Lower leg skin (tissue), 4 donors: ENCODE measurements around the gene ACE2. TPM values are rescaled to one million over a fixed set of nuclear protein-coding genes. Genes with fewer than 3 reads are reported as not detected.

ENCODE experiments used
- DNase-seq, 2 donors: peaks; one replicate each; pipeline ENCODE4 v3.0.0-alpha.2; 2019; ENCODE audit warnings: low spot score in 2 of 2
- H3K4me3 ChIP-seq: fragments of 200-600 bp; sonication (generic); 2 replicates; pipeline ENCODE4 v1.5.1; 2017; ENCODE audit warnings: mild to moderate bottlenecking, low read depth; ENCODE audit not compliant: poor library complexity, severe bottlenecking
- POLR2A ChIP-seq, 2 donors: fragments of 450-650 bp; IDR thresholded peaks; one replicate each; pipeline ENCODE4 v1.6.1; 2016 to 2017; ENCODE audit warnings: antibody characterized with exemption in 2 of 2, mild to moderate bottlenecking in 1 of 2, moderate library complexity in 1 of 2
- WGBS, 2 donors: methylation state at CpG; one replicate each; pipeline ENCODE4 v1.1.5; 2018; 5-methylcytosine and 5-hydroxymethylcytosine counted together
- intact Hi-C: fragments of 100-400 bp; cut with DNase I; formaldehyde crosslinking; loops from one replicate; pipeline ENCODE4 v1.15.0; 2023; ENCODE audit warnings: low total_unique reads
- total RNA-seq, 4 donors: library from RNA; depleted of rRNA; stranded (reverse); fragments of >200 nt; gene quantifications; one replicate each; pipeline ENCODE4 v1.1.0, GENCODE V29; 2016
- TF ChIP-seq, protein P1 (sequence below), 3 donors: fragments of 450-650 bp; IDR thresholded peaks; one replicate each; pipeline ENCODE4 v1.5.1; 2016; ENCODE audit warnings: antibody characterized with exemption in 3 of 3, mild to moderate bottlenecking in 3 of 3, moderate library complexity in 2 of 3

The ACE2 gene
- total RNA-seq, 4 donors from 2014 or later = 0.64 to 1.5 (median 0.83) TPM

DNA sequence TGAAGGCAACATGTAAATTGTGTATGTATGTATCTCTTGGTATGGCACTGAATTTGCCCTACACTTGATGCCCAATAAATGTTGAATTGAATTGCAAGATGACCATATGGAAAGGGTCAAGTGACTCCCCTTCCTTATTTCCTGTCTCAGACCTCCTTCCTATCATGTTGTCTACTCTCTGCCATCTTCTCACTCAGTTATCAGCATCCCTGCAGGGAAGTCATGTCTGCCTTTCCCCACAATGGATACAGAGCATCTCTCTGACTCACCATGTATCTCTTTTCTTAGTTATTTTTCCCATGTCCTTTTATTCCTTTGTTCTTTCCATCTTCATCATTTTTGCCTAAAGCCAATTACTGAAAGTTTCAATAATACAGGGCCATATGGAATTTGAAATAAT, 77.7 kb downstream of the ACE2 start:
- no peak overlapping the region for H3K4me3 ChIP-seq
- intact Hi-C loops = no loop called here
- no peak for TF ChIP-seq POLR2A (IDR thresholded peaks at IDR 0.05)
- TF ChIP-seq, protein P1, sequence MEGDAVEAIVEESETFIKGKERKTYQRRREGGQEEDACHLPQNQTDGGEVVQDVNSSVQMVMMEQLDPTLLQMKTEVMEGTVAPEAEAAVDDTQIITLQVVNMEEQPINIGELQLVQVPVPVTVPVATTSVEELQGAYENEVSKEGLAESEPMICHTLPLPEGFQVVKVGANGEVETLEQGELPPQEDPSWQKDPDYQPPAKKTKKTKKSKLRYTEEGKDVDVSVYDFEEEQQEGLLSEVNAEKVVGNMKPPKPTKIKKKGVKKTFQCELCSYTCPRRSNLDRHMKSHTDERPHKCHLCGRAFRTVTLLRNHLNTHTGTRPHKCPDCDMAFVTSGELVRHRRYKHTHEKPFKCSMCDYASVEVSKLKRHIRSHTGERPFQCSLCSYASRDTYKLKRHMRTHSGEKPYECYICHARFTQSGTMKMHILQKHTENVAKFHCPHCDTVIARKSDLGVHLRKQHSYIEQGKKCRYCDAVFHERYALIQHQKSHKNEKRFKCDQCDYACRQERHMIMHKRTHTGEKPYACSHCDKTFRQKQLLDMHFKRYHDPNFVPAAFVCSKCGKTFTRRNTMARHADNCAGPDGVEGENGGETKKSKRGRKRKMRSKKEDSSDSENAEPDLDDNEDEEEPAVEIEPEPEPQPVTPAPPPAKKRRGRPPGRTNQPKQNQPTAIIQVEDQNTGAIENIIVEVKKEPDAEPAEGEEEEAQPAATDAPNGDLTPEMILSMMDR (IDR thresholded peaks at IDR 0.05) = no peak
- DNase-seq = no peak

DNA sequence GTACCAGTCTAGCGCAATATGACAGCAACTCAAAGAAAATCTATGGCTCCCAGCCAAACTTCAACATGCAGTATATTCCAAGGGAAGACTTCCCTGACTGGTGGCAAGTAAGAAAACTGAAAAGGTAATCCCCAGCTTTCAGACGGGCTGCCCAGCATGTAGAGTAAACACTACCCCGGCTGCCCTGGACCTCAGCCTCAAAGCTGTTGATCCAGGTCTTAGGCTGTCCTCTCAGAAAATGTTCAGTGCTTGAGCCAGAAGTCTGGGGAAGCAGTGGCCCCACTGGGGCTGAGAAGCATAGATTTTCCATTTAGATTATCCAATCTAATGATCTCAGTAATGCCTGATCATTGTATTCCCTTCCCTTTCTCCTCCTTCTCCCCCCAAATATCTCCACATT, 78.3 kb downstream of the ACE2 start:
- 78 to 98% methylated on average over 3 of the region's 3 CpGs for WGBS, 2 donors
- intact Hi-C loops = no loop called here
- TF ChIP-seq, protein P1 (IDR thresholded peaks at IDR 0.05) = no peak
- no peak for TF ChIP-seq POLR2A (IDR thresholded peaks at IDR 0.05)
- H3K4me3 ChIP-seq = no peak overlapping the region
- DNase-seq = no peak

DNA sequence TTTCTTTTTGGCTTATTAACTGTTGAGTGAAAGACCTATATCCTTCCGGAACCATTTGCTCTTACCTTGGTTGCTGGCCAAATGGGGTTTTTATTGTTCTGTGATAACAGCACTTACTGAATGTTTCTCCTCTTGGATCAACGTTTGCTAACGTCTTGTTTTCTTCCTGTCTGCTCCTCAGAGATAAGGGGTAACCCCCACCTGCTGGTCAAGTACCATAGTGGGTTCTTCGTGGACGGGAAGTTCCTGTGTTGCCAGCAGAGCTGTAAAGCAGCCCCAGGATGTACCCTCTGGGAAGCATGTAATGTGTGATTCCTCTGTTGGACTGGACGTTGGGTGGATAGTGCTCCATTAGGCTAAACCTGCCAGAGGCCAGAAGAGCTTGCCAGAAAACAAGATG, 84.8 kb downstream of the ACE2 start:
- DNase-seq = no peak
- H3K4me3 ChIP-seq = no peak overlapping the region
- 41 to 43% methylated on average over 6 of the region's 6 CpGs for WGBS, 2 donors
- TF ChIP-seq POLR2A (IDR thresholded peaks at IDR 0.05) = no peak
- TF ChIP-seq, protein P1 (IDR thresholded peaks at IDR 0.05) = no peak
- intact Hi-C loops = no loop called here

DNA sequence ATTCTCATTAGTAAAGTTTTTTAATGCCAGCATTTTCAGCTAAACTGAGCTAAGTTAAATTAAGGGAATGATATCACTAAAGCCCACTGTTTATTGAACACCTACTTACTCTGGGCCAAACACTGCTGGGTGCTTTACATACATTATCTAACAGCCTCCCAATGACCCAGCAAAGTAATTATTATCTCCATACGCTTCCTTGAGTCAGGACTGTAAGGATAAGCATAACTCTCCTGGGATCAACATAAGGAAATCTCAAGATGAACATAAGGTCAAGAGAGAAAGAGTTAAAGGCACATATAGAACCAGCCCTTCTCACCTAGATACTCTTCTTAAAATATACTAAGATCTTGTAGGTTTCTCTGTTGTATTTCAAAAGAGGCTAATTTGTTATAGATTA, 86.5 kb downstream of the ACE2 start:
- TF ChIP-seq POLR2A (IDR thresholded peaks at IDR 0.05) = no peak
- TF ChIP-seq, protein P1 (IDR thresholded peaks at IDR 0.05) = no peak
- WGBS, 2 donors = 67 to 92% methylated on average over 1 of the region's 1 CpG
- intact Hi-C loops = no loop called here
- no peak overlapping the region for H3K4me3 ChIP-seq
- no peak for DNase-seq

DNA sequence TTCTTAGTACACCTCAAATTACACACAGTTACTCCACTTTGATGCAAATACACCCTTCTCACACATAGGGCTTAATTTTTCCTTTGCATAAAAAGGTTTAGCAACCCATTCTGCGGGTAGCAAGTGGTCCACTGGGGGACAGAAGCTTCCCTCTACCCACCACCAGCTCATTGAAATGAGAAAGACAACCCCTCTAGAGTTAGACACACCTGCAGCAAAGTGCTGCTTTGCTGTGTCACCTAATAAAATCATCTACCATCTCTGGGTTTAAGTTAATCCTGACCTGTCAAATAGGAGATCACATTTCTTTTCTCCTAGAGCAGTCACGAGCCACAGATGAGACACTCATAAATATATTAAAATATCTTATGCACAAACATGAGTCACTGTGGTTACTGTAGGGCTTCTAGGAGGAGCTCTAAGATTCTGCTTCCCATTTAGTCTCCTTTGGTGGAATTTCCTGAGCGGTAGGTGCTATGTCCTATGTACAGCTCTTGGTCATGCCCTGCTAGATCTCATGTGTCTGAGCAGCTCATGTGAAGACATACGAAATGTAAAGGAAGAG, 88.3 kb downstream of the ACE2 start:
- no peak overlapping the region for H3K4me3 ChIP-seq
- intact Hi-C loops = no loop called here
- DNase-seq = no peak
- TF ChIP-seq, protein P1 (IDR thresholded peaks at IDR 0.05) = no peak
- no peak for TF ChIP-seq POLR2A (IDR thresholded peaks at IDR 0.05)
- 50 to 82% methylated on average over 4 of the region's 4 CpGs for WGBS, 2 donors

DNA sequence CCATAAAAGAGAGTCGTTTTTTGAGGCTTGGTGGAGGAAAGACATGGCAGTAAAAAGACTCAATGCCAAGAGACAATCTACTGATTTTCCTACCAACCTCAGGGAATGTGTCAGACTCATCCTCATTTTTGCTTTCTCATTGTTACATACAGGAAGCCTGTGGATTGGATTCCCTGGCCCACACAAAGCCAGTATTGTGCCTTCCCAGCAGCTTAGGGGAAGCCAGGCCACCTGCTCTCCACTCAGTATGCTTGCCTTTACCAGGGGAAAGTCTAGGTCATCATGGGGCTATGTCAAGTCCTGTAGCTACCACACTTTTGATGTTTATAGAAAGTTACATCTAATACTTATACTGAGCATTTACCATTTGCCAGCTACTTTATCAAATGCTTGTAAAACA, 89.2 kb downstream of the ACE2 start:
- DNase-seq = no peak
- intact Hi-C loops = no loop called here
- no peak overlapping the region for H3K4me3 ChIP-seq
- TF ChIP-seq, protein P1 (IDR thresholded peaks at IDR 0.05) = no peak
- no peak for TF ChIP-seq POLR2A (IDR thresholded peaks at IDR 0.05)
- 17 to 50% methylated on average over 1 of the region's 1 CpG for WGBS, 2 donors
